T-helper 9 cell (primary cell): ENCODE measurements around the gene ATP13A1.

Experiments
- DNase-seq: peaks from one replicate; pipeline ENCODE4 v3.0.0-alpha.2; 2020

The ATP13A1 gene

DNA sequence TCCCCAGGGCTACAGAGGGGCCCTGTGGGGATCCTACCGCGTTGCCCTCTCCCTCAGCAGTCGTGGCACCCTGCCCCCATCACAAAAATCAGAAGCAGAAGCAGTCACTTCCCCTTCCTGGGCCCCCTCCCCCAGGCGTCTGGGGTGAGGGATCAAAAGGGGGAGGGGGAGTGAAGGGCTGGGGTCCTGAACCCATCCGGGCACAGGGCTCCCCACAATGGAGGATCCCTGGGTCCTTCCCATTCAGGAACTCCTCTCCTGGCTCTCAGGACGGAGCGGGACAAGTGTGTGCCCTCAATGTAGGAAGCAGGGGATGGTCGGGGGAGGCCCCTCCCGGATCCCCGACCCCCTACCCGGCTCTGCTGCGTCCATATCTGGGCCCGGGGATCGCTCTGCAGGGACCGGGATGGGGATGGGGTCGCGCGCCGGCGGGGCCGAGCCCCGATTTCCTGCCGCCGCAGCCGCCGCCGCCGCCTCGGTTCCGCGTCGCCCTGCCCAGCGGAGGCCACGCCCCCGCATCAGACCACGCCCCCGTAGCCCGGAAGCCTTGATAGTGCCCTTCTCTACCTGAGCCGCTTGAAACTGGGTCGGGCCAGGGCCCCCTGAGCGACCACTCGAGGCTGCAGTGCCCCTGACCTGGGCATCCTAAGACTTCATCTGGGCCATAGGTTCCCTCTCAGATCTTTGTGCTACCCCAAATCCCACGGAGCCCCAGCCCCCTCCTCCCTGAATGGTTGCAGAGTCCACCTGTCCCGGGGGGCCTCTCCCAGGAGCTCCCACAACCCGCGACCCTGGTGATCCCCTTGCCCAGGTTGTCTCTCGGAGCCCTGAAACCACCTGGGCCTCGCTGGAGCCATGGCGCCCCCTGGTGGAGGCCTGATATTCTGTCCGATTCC lies 20.1 kb downstream of the ATP13A1 start, which contains the start of gene GMIP:
TSS of gene GMIP (minus strand) at position 500 of the 896 bp plus-strand sequence. CDS start at position 372, 128 bp downstream.
- DNase-seq: peak; percentile 89

DNA sequence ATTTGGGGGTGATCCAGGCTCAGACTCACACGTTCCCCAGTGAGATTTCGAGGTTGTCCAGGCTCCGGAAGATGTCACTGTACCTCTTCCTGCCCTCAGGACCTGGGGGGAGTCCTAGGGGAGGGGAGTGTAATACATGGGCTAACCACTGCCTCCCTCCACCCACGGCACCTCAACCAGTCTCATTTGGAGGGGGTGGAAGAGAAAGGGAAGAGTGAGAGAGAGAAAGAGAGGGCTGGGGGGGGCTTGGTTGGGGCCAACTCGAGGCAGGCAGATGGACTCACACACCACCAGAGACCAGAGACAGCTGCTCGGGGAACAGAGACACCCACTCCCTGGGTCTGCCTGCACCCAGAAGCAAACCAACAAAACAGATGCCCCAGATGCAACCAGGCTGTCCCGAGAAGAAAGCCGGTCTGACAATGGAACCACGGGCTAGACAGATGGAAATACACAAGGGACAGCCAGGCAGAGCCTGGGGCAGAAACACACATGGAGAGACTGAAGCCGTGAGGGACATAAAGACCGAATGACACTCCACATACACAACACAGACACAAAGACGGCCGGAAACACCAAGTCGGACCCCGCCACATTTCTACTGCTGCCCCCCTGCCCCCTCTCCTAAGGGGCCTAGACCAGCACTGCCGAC lies 20.8 kb downstream of the ATP13A1 start:
- DNase-seq: no peak

GRCh38 chr19:19637523-19638251 lies 25.8 kb downstream of the ATP13A1 start:
- no peak for DNase-seq

DNA sequence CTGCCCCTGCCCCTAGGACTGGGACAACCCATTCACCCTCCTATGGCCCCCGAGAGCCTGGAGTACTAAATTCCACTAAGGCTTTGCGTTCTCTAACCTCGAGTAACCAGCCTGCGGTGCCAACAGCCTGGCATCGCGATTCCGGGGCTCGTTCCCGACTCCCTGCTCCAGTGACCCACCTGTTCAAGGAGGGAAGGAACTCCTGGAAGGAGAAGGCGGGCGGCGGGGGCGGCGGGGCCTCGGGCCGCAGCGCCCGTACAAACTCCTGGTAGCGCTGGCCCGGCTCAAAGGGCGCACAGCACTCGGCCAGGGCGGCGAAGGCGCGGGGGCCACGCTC lies 26.3 kb downstream of the ATP13A1 start:
- no peak for DNase-seq

GRCh38 chr19:19636573-19637185 lies 26.8 kb downstream of the ATP13A1 start:
- DNase-seq: no peak

GRCh38 chr19:19635313-19635702 lies 28.2 kb downstream of the ATP13A1 start:
- no peak for DNase-seq

- DNase-seq: no peak
These were observed 28.8 kb downstream of the ATP13A1 start for GRCh38 chr19:19634516-19635312.

- no peak for DNase-seq
These were observed 29.6 kb downstream of the ATP13A1 start for GRCh38 chr19:19633711-19634515.

DNA sequence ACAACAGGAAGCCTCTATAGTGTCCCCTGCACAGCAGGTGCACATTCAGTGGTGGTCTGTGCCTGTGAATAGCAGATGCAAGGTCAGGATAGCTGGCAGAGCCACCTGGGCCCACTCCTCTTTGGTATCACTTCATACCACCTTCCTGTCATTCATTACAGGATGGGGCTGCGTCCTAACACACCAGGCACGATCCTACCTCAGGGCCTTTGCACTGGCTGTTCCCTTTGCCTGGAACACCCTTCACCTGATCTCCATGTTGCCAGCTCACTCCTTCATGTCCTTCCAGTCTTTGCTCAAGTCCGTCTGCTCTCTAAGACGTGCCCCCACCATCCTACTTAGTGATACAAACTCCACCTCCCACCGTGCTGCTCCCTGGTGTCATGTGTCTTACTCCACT lies 30.8 kb downstream of the ATP13A1 start:
- DNase-seq: no peak

- no peak for DNase-seq
These were observed 32.1 kb downstream of the ATP13A1 start for GRCh38 chr19:19631346-19631745.

DNA sequence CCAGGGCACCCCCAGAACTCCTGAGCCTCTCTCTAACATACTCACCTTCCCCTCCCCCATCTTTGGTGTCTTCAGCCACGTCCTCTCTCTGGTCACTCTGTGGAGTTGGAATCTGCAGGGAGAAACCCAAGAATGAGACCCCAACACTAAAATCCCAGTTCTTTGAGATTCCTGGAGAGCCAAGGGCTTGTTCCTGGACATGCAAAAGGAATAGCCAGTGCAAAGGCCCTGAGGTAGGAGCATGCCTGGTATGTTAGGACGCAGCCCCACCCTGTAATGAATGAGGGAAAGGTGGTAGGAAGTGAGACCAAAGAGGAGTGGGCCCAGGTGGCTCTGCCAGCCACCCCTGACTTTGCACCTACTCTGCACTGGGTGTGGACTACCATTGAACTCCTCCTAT lies 33.0 kb downstream of the ATP13A1 start:
- no peak for DNase-seq

DNA sequence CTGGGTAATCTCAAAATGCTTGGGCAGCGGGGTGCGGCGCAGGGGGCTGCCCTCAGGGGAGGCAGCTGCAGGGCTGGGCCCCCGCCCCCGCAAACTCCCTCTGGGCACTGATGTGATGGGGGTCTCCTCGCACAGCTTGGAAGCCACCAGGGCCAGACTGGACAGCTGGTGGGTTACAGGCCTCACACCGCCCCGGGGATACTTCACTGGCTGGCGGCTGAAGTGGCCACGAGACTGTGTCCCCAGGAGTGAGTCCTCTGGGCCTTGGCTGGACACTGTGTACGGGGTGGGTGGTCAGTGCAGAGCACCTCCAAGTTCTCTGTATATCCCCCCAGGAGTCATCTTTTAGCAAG lies 33.4 kb downstream of the ATP13A1 start:
- no peak for DNase-seq

DNA sequence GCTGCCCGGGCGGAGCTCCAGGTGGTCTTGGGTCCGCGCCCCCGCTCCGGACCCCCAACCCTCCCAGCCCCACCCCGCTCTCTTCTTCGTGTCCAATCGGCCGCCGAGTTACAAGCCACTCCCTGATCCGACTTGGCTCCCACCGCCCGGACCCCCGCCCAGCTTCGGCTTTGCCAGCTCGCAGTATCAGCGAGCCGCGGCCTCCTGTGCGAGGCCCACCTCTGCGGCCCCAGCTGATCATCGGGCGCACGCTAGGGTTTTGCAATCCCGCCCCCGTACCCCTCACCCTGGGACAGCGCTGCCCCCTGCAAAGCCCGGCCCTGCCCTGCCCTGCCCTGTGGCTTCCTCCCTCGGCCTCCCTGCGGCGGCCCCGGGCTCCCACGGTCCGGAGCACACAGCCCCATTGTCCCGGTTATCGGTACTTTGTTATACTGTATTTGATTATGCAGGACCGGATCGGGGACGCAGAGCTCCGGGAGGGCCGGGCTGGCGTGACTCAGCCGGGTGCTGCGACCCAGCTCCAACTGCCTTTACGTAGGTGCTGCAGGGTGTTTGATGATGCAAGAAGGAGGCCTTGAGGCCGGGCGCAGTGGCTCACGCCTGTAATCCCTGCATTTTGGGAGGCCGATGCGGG lies 34.9 kb downstream of the ATP13A1 start:
- DNase-seq: peak; percentile 31

DNA sequence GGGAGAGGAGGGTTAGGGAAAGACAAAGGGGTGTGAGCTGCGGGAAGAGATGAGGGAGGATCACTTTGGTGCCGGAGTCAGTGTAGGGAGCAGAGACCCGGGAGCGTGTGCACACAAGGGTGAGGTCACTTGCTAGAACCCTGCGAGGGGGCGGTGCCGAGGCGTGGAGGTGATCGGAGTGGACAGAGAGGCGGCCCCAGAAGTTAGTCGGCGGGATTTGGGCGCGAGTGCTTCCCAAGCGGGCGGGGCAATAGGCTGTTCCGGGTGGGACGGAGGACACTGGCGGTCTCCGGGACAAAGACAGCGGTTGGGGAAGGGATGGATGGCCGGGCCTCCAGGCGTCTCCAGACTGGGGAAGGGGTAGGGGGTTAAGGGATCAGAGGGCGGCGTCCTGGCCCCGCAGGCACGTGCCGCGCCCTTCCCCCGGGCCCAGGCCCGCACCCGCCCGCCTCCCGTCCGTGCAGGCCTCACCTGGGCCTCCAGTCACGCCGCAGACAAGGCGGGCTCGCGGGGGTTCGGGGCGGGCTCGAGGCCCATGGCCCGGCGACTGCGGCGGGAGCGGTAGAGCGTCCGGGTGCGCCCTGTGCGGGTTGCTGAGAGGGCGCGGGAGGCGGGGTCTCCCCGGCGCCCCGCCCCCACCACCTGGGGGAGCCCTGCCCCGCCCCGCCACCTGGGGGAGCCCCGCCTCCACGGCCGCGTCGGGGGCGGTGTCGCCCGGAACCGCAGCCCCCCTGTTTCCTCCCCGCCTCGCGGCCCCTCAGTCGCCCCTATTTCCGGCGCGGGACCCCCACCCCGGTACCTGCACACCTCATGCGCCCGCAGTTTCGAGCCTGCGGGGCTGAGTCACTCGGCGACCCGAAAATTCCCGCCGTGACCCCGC lies 35.6 kb downstream of the ATP13A1 start, which contains the start of gene LPAR2:
TSS of gene LPAR2 (minus strand) at position 600 of the 880 bp plus-strand sequence. CDS start 945 bp downstream, outside the sequence.
- peak; percentile 80 for DNase-seq

DNA sequence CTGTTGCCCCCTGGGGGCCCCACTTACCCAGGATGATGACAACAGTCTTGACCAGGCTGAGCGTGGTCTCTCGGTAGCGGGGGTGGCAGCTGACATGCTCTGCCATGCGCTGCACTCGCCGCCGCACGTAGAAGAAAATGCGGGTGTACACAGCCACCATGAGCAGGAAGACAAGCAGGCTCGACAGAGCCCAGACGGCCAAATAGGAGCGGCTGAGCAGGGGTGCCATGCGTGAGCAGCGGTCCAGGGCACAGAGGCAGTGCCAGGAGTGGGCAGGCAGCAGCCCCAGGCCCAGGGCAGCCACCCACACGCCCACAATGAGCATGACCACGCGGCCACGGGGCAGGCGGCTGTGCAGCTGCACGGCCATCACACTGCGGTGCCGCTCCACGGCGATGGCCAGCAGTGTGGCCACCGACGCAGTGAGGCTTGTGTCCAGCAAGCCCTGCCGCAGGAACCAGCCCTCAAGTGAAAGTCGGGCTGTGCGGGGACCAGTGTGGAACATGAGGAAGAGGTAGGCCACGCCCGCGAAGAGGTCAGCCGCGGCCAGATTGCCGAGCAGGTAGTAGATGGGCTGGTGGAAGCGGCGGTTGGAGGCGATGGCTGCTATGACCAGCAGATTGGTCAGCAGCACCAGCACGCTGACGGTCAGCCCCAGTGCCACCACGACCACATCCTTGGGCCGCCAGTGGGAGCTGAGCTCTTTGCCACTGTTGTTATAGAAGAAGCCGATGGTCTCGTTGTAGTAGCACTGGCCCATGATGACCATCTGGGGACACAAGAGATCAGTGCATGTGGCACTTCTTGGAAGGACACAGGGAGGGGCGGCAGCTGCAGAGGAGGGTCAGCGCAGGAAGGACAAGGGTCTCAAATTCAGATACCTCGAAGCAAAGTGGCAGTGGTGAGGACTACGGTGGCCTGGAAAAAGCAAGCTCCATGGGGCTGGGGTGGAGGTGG lies 36.7 kb downstream of the ATP13A1 start:
- DNase-seq: no peak

DNA sequence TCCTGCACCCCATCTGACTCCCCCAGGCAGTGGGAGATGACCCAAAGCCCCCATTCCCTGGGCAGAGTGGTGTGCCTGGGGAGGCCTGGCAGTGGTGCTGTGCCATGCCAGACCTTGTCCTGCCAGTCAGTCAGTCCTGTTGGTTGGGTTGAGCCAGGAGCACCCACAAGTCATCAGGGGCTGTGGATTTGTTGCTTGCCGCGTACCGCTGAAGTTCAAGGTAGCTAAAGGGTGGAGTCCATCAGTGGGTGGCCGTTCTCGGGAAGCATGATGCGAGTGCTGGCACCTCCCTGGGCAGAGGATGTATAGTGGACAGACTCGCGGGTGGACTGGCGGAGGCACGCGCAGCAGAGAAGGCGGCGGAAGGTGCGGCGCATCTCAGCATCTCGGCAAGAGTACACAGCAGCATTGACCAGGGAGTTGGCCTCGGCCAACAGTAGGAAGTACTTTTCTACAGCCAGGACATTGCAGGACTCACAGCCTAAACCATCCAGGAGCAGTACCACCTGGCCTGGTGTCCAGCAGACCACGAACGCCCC lies 39.4 kb downstream of the ATP13A1 start:
- no peak for DNase-seq

DNA sequence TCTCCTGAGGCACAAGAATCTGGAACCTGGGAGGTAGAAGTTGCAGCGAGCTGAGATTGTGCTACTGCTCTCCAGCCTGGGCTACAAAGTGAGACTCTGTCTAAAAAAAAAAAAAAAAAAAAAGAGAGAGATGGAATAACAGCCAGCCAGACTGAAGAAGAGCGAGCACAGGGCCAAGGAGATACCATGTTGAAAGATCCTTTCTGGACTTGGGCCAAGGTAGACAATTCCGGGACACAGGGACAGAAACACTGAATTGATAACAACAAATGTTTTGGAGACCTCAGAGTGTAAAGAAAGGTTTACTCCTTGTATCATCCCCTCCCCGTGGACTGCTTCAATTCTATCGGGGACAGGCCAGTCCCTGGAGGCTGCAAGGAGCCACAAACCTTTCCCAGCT lies 40.1 kb downstream of the ATP13A1 start:
- DNase-seq: no peak

- no peak for DNase-seq
These were observed 43.6 kb downstream of the ATP13A1 start for GRCh38 chr19:19619849-19620210.
